HG02678 (cell line): ENCODE data around the gene ABCG1.

Source experiments
- ATAC-seq: cut with Tn5 transposase; IDR thresholded peaks from one replicate; pipeline ENCODE4 v1.9.1; 2021; ENCODE audit warnings: mild to moderate bottlenecking, moderate library complexity; ENCODE audit not compliant: unreplicated experiment

ABCG1 gene

GRCh38 chr21:42250422-42251403 lies 31.8 kb downstream of the ABCG1 start:
- ATAC-seq = no peak

GRCh38 chr21:42251654-42252324 lies 32.8 kb downstream of the ABCG1 start:
- ATAC-seq = no peak

GRCh38 chr21:42252325-42252654 lies 33.4 kb downstream of the ABCG1 start:
- no peak for ATAC-seq

- ATAC-seq = no peak
Measured at GRCh38 chr21:42252778-42253340, 33.9 kb downstream of the ABCG1 start.

GRCh38 chr21:42253466-42253865 lies 34.5 kb downstream of the ABCG1 start:
- ATAC-seq = no peak

- no peak for ATAC-seq
Measured at GRCh38 chr21:42254083-42254482, 35.1 kb downstream of the ABCG1 start.

- ATAC-seq = no peak
Measured at GRCh38 chr21:42254651-42255601, 36.0 kb downstream of the ABCG1 start.

GRCh38 chr21:42255825-42256224 lies 36.9 kb downstream of the ABCG1 start:
- no peak for ATAC-seq

- no peak for ATAC-seq
Measured at GRCh38 chr21:42256316-42256715, 37.4 kb downstream of the ABCG1 start.

- ATAC-seq = no peak
Measured at GRCh38 chr21:42257091-42257765, 38.3 kb downstream of the ABCG1 start.

- no peak for ATAC-seq
Measured at GRCh38 chr21:42258150-42258884, 39.4 kb downstream of the ABCG1 start.

GRCh38 chr21:42258885-42259407 lies 40.0 kb downstream of the ABCG1 start:
- no peak for ATAC-seq

- no peak for ATAC-seq
Measured at GRCh38 chr21:42260121-42260520, 41.2 kb downstream of the ABCG1 start.

GRCh38 chr21:42261829-42262200 lies 42.9 kb downstream of the ABCG1 start:
- no peak for ATAC-seq

- no peak for ATAC-seq
Measured at GRCh38 chr21:42262831-42263231, 43.9 kb downstream of the ABCG1 start.

GRCh38 chr21:42263591-42264131 lies 44.7 kb downstream of the ABCG1 start:
- no peak for ATAC-seq

- no peak for ATAC-seq
Measured at GRCh38 chr21:42264245-42265195, 45.6 kb downstream of the ABCG1 start.
